Choroid plexus epithelial cell (primary cell): ENCODE data around the gene DUSP1.
A peak's percentile ranks its signal among the peaks of the same experiment; 100 is the strongest.

Source experiments
- DNase-seq: peaks from one replicate; pipeline ENCODE4 v3.0.0-alpha.2; 2010; ENCODE audit warnings: low read depth
- H3K4me3 ChIP-seq: 2 replicates; pipeline ENCODE4 v1.5.1; 2011; ENCODE audit warnings: low read depth, mild to moderate bottlenecking, control low read depth, low read length, moderate library complexity
- CTCF ChIP-seq: conservative IDR thresholded peaks from 2 replicates; pipeline ENCODE4 v1.5.1; 2011; ENCODE audit warnings: low read depth, mild to moderate bottlenecking, control low read depth, inconsistent platforms, low read length, moderate library complexity

The DUSP1 gene

GRCh38 chr5:172744123-172745104, 26.6 kb downstream of the DUSP1 start:
- no peak for TF ChIP-seq CTCF
- H3K4me3 ChIP-seq = no peak overlapping the region
- no peak for DNase-seq

- DNase-seq = peak; percentile 67
These were observed 27.7 kb downstream of the DUSP1 start for GRCh38 chr5:172743112-172743959.

GRCh38 chr5:172741206-172741582, 29.8 kb downstream of the DUSP1 start:
- no peak overlapping the region for H3K4me3 ChIP-seq
- no peak for DNase-seq
- TF ChIP-seq CTCF = no peak

More at GRCh38 chr5:172743112-172743959, 27.7 kb downstream of the DUSP1 start:
- TF ChIP-seq CTCF = no peak
- no peak overlapping the region for H3K4me3 ChIP-seq

- DNase-seq = peak; percentile 97
- H3K4me3 ChIP-seq = no peak overlapping the region
- no peak for TF ChIP-seq CTCF
These were observed 30.4 kb downstream of the DUSP1 start for GRCh38 chr5:172740428-172741205.

GRCh38 chr5:172739375-172739774, 31.6 kb downstream of the DUSP1 start:
- TF ChIP-seq CTCF = no peak
- DNase-seq = no peak
- no peak overlapping the region for H3K4me3 ChIP-seq

GRCh38 chr5:172736508-172737135, 34.4 kb downstream of the DUSP1 start:
- no peak for TF ChIP-seq CTCF
- no peak overlapping the region for H3K4me3 ChIP-seq
- no peak for DNase-seq
